ENCODE data around the gene IL17REL.

The IL17REL gene

GRCh38 chr22:49968313-49968830, 44.2 kb downstream of the IL17REL start:
- Histone ChIP-seq H4K20me1 (ENCODE audit: insufficient read depth, low read length) (no peaks in the 10 kb centered on the region), H3F3A (ENCODE audit: insufficient read depth, low read length) (0 out of 2 replicates have a peak, but pooled peaks cover 3% of the 10 kb centered on the region), H3K79me2 (ENCODE audit: insufficient read depth, low read length) (no peaks in the 10 kb centered on the region), H3K9me2 (ENCODE audit: low read depth, low read length) (no peaks in the 10 kb centered on the region), H3K36me3 (ENCODE audit: insufficient read depth, low read length) (peaks cover 21% of the 10 kb centered on the region), H3K4me1 (ENCODE audit: insufficient read depth, low read length, severe bottlenecking) (peaks cover 14% of the 10 kb centered on the region), H3K4me3 (ENCODE audit: low read depth, low read length, poor library complexity, severe bottlenecking) (no peak overlapping the region), H3K27me3 (ENCODE audit: insufficient read depth, low read length) (no peaks in the 10 kb centered on the region), H3K9ac (ENCODE audit: low read length) (no peak overlapping the region), H3K9me3 (ENCODE audit: low read length) (no peaks in the 10 kb centered on the region), H3K4me2 (ENCODE audit: low read length) (no peak overlapping the region), H2AFZ (ENCODE audit: low read length) (no peak overlapping the region), H3K27ac (ENCODE audit: low read depth, low read length, poor library complexity, severe bottlenecking) (no peak overlapping the region)
- TF ChIP-seq CTCF (IDR thresholded peaks at IDR 0.05; ENCODE audit: low read length) (no peak), EZH2 (IDR thresholded peaks at IDR 0.05; ENCODE audit: borderline replicate concordance, low read length) (no peak)

GRCh38 chr22:49967706-49968208, 44.8 kb downstream of the IL17REL start:
- Histone ChIP-seq H3K79me2 (ENCODE audit: insufficient read depth, low read length) (no peaks in the 10 kb centered on the region), H3K27me3 (ENCODE audit: insufficient read depth, low read length) (no peaks in the 10 kb centered on the region), H3K4me2 (ENCODE audit: low read length) (no peak overlapping the region), H3K4me1 (ENCODE audit: insufficient read depth, low read length, severe bottlenecking) (peaks cover 18% of the 10 kb centered on the region), H3K9me3 (ENCODE audit: low read length) (no peaks in the 10 kb centered on the region), H3K36me3 (ENCODE audit: insufficient read depth, low read length) (peaks cover 28% of the 10 kb centered on the region), H3K9ac (ENCODE audit: low read length) (no peak overlapping the region), H3K27ac (ENCODE audit: low read depth, low read length, poor library complexity, severe bottlenecking) (no peak overlapping the region), H4K20me1 (ENCODE audit: insufficient read depth, low read length) (no peaks in the 10 kb centered on the region), H2AFZ (ENCODE audit: low read length) (no peak overlapping the region), H3F3A (ENCODE audit: insufficient read depth, low read length) (0 out of 2 replicates have a peak, but pooled peaks cover 3% of the 10 kb centered on the region), H3K9me2 (ENCODE audit: low read depth, low read length) (no peaks in the 10 kb centered on the region), H3K4me3 (ENCODE audit: low read depth, low read length, poor library complexity, severe bottlenecking) (no peak overlapping the region)
- TF ChIP-seq EZH2 (IDR thresholded peaks at IDR 0.05; ENCODE audit: borderline replicate concordance, low read length) (no peak), CTCF (IDR thresholded peaks at IDR 0.05; ENCODE audit: low read length) (no peak)

GRCh38 chr22:49966774-49967705, 45.5 kb downstream of the IL17REL start:
- Histone ChIP-seq H3K27me3 (ENCODE audit: insufficient read depth, low read length) (no peaks in the 10 kb centered on the region), H3K4me1 (ENCODE audit: insufficient read depth, low read length, severe bottlenecking) (peaks cover 24% of the 10 kb centered on the region), H3K9me3 (ENCODE audit: low read length) (no peaks in the 10 kb centered on the region), H3K36me3 (ENCODE audit: insufficient read depth, low read length) (peaks cover 32% of the 10 kb centered on the region), H3K9me2 (ENCODE audit: low read depth, low read length) (no peaks in the 10 kb centered on the region), H3F3A (ENCODE audit: insufficient read depth, low read length) (0 out of 2 replicates have a peak, but pooled peaks cover 3% of the 10 kb centered on the region), H4K20me1 (ENCODE audit: insufficient read depth, low read length) (no peaks in the 10 kb centered on the region), H3K4me2 (ENCODE audit: low read length) (no peak overlapping the region), H3K4me3 (ENCODE audit: low read depth, low read length, poor library complexity, severe bottlenecking) (no peak overlapping the region), H2AFZ (ENCODE audit: low read length) (no peak overlapping the region), H3K79me2 (ENCODE audit: insufficient read depth, low read length) (no peaks in the 10 kb centered on the region), H3K27ac (ENCODE audit: low read depth, low read length, poor library complexity, severe bottlenecking) (no peak overlapping the region), H3K9ac (ENCODE audit: low read length) (no peak overlapping the region)
- TF ChIP-seq EZH2 (IDR thresholded peaks at IDR 0.05; ENCODE audit: borderline replicate concordance, low read length): no peak
- no peak for TF ChIP-seq CTCF (IDR thresholded peaks at IDR 0.05; ENCODE audit: low read length)

Data from OCI-LY1 (cell line).